ENCODE measurements around the gene UBE2M. TPM values are rescaled to one million over a fixed set of nuclear protein-coding genes. Genes with fewer than 3 reads are reported as not detected.
"Not testable (repeated sequence)": the region's sequence is repeated elsewhere in the genome, so short reads cannot be mapped to it uniquely, and the experiment has no call there.

The UBE2M gene
- total RNA-seq, 1 donor from 2014 or later: 81.9 TPM

- DNase-seq (ENCODE audit: extremely low spot score, unreplicated experiment): no peak
- no peak for TF ChIP-seq CTCF (conservative IDR thresholded peaks at IDR 0.05)
- Mint-ChIP-seq H3K4me1 (ENCODE audit: unreplicated experiment) (peaks cover 12% of the 10 kb centered on the region), H3K36me3 (peaks cover 5% of the 10 kb centered on the region), H3K27me3 (no peaks in the 10 kb centered on the region), H3K27ac (no peak overlapping the region), H3K4me3 (no peak overlapping the region), H3K9me3 (no peaks in the 10 kb centered on the region)
Observed at GRCh38 chr19:58582985-58583384, 24.6 kb upstream of the UBE2M start.

- TF ChIP-seq CTCF (conservative IDR thresholded peaks at IDR 0.05): peak; percentile 88
- no peaks in the 10 kb centered on the region for H3K27me3 Mint-ChIP-seq
- peak overlapping the region; percentile 16 for H3K27ac Mint-ChIP-seq
- peak; percentile 80 for DNase-seq (ENCODE audit: extremely low spot score, unreplicated experiment)
- H3K9me3 Mint-ChIP-seq: no peaks in the 10 kb centered on the region
- peaks cover 12% of the 10 kb centered on the region for H3K4me1 Mint-ChIP-seq (ENCODE audit: unreplicated experiment)
- no peak overlapping the region for H3K4me3 Mint-ChIP-seq
- H3K36me3 Mint-ChIP-seq: peaks cover 5% of the 10 kb centered on the region
Observed at GRCh38 chr19:58581227-58582141, 23.1 kb upstream of the UBE2M start.

- H3K27ac Mint-ChIP-seq: no peak overlapping the region
- no peak for DNase-seq (ENCODE audit: extremely low spot score, unreplicated experiment)
- H3K4me1 Mint-ChIP-seq (ENCODE audit: unreplicated experiment): peaks cover 17% of the 10 kb centered on the region
- no peak for TF ChIP-seq CTCF (conservative IDR thresholded peaks at IDR 0.05)
- peaks cover 5% of the 10 kb centered on the region for H3K36me3 Mint-ChIP-seq
- H3K4me3 Mint-ChIP-seq: no peak overlapping the region
- no peaks in the 10 kb centered on the region for H3K27me3 Mint-ChIP-seq
- H3K9me3 Mint-ChIP-seq: no peaks in the 10 kb centered on the region
Observed at GRCh38 chr19:58579473-58580142, 21.2 kb upstream of the UBE2M start.

- no peaks in the 10 kb centered on the region for H3K27me3 Mint-ChIP-seq
- DNase-seq (ENCODE audit: extremely low spot score, unreplicated experiment): peak; percentile 49
- H3K36me3 Mint-ChIP-seq: peaks cover 5% of the 10 kb centered on the region
- TF ChIP-seq CTCF (conservative IDR thresholded peaks at IDR 0.05): no peak
- H3K9me3 Mint-ChIP-seq: no peaks in the 10 kb centered on the region
- H3K27ac Mint-ChIP-seq: peak overlapping the region; percentile 74
- H3K4me1 Mint-ChIP-seq (ENCODE audit: unreplicated experiment): peaks cover 26% of the 10 kb centered on the region
- H3K4me3 Mint-ChIP-seq: peak overlapping the region; percentile 4
Observed at GRCh38 chr19:58578012-58578925, 19.9 kb upstream of the UBE2M start.

GRCh38 chr19:58577581-58577980 lies 19.2 kb upstream of the UBE2M start:
- not testable (repeated sequence) for H3K27ac Mint-ChIP-seq, H3K9me3 Mint-ChIP-seq, H3K36me3 Mint-ChIP-seq, H3K27me3 Mint-ChIP-seq, H3K4me3 Mint-ChIP-seq
- H3K4me1 Mint-ChIP-seq (ENCODE audit: unreplicated experiment): peaks cover 29% of the 10 kb centered on the region
- peak; percentile 39 for DNase-seq (ENCODE audit: extremely low spot score, unreplicated experiment)
